ENCODE results near the gene NR2F6.
A peak's percentile ranks its signal among the peaks of the same experiment; 100 is the strongest.

The NR2F6 gene

DNA sequence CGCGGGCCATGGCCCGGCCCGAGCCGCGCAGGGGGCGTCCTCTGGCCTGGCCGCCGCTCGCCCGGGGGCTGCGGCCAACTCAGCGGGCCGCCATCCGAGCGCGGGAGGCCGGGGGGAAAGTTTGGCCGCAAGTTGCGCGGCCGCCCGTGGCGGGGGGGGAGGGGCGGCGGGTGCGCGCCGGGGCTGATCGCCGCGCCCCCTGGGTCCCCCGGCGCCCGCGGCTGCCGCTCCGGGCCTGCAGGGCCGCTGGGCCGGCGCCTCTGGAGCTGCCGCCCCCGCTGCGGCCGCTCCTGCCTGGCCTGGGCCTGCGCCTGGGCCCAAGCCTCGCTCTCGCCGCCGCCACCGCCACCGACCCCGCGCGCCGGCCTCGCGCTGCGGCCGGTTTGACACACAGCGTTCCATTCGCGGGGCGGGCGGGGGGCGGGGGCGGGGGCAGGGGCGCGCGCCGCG is at the start of gene NR2F6:
TSS of gene NR2F6 (minus strand) at position 385 of the 450 bp plus-strand sequence. CDS start 699 bp downstream, outside the sequence.
- no peak for DNase-seq (ENCODE audit: low read depth)
- H3K4me3 ChIP-seq (ENCODE audit: low read depth, low read length): peak within 1 kb of the TSS; percentile 52
- TF ChIP-seq, protein P1, sequence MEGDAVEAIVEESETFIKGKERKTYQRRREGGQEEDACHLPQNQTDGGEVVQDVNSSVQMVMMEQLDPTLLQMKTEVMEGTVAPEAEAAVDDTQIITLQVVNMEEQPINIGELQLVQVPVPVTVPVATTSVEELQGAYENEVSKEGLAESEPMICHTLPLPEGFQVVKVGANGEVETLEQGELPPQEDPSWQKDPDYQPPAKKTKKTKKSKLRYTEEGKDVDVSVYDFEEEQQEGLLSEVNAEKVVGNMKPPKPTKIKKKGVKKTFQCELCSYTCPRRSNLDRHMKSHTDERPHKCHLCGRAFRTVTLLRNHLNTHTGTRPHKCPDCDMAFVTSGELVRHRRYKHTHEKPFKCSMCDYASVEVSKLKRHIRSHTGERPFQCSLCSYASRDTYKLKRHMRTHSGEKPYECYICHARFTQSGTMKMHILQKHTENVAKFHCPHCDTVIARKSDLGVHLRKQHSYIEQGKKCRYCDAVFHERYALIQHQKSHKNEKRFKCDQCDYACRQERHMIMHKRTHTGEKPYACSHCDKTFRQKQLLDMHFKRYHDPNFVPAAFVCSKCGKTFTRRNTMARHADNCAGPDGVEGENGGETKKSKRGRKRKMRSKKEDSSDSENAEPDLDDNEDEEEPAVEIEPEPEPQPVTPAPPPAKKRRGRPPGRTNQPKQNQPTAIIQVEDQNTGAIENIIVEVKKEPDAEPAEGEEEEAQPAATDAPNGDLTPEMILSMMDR (IDR thresholded peaks at IDR 0.05; ENCODE audit: low read depth, low read length, missing control alignments): no peak

- TF ChIP-seq, protein P1 (IDR thresholded peaks at IDR 0.05; ENCODE audit: low read depth, low read length, missing control alignments): peak; percentile 2
- no peak for DNase-seq (ENCODE audit: low read depth)
- H3K4me3 ChIP-seq (ENCODE audit: low read depth, low read length): no peak overlapping the region
These were observed 48.6 kb upstream of the NR2F6 start for GRCh38 chr19:17294051-17294891.

DNA sequence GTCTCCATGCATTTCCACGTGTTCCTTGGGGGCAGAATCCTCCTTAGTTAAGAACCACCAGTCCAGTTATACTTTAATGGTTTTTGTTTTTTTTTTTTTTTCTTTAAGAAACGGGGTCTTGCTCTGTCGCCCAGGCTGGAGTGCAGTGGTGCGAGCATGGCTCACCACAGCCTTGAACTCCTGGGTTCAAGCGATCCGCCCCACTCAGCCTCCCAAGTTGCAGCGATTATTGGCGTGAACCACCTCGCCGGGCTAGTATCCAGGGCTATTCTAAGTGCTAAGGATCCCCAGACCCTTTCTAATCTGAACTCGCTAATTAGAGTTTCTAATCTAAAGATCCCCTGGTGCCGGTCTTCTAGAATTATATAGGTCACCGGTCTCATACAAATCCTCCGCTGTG is 47.9 kb upstream of the NR2F6 start:
- H3K4me3 ChIP-seq (ENCODE audit: low read depth, low read length): no peak overlapping the region
- no peak for DNase-seq (ENCODE audit: low read depth)
- TF ChIP-seq, protein P1 (IDR thresholded peaks at IDR 0.05; ENCODE audit: low read depth, low read length, missing control alignments): no peak

- H3K4me3 ChIP-seq (ENCODE audit: low read depth, low read length): peak overlapping the region; percentile 54
- peak; percentile 69 for DNase-seq (ENCODE audit: low read depth)
- TF ChIP-seq, protein P1 (IDR thresholded peaks at IDR 0.05; ENCODE audit: low read depth, low read length, missing control alignments): peak; percentile 79
These were observed 46.8 kb upstream of the NR2F6 start for GRCh38 chr19:17292301-17293074.

DNA sequence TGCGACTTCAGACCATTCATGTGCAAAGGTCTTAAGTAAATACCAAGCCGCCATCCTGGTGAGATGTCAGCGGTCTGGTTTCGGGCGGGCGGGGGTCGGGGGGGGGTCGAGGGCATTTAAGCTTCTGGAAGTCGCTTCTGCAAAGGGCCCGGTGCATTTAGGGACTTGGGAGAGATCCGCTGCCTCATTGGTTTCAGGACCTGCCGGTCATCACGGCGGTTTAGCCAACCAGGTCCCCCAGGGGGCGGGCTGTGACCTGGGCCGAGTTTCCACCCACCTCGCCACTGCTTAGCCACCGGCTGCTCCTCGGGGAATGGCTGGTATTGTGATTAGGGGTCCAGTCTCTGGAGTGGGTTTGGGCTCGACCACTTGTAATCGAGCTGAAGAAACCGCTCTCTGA is 43.8 kb upstream of the NR2F6 start:
- TF ChIP-seq, protein P1 (IDR thresholded peaks at IDR 0.05; ENCODE audit: low read depth, low read length, missing control alignments): no peak
- no peak overlapping the region for H3K4me3 ChIP-seq (ENCODE audit: low read depth, low read length)

DNA sequence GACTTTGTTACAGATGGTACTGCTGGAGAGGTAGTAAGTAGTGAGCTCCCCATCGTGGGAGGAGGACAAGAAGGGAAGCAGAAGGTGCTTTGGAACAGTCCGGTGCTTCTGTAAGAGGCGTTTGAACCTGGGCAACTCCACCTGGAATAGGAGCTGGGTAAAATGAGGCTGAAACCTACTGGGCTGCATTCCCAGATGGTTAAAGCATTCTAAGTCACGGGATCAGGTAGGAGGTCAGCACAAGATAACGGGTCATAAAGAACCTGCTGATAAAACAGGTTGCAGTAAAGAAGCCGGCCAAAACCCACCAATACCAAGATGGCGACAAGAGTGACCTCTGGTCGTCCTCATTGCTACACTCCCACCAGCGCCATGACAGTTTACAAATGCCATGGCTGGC is 41.0 kb upstream of the NR2F6 start:
- TF ChIP-seq, protein P1 (IDR thresholded peaks at IDR 0.05; ENCODE audit: low read depth, low read length, missing control alignments): no peak
- DNase-seq (ENCODE audit: low read depth): no peak
- no peak overlapping the region for H3K4me3 ChIP-seq (ENCODE audit: low read depth, low read length)

More for the DNA sequence above, 43.8 kb upstream of the NR2F6 start:
- DNase-seq (ENCODE audit: low read depth): peak; percentile 48
